Stimulated activated CD4-positive, alpha-beta T cell treated with anti-CD3 and anti-CD28 coated beads, Interleukin-2, amount 100 ng/mL, for 24 hours (primary cell): ENCODE data around the gene SPAG17.

ENCODE experiments used
- DNase-seq, 2 donors: peaks; one replicate each; pipeline ENCODE4 v3.0.0-alpha.2; 2020

Gene SPAG17

GRCh38 chr1:118185084-118185832, at the start of gene SPAG17:
TSS of gene SPAG17 (minus strand) at chr1:118185228. CDS start at chr1:118185157, 71 bp downstream.
- DNase-seq = peak in 1 of 2 donors; percentile 31

GRCh38 chr1:118225471-118225870, 40.4 kb upstream of the SPAG17 start:
- no peak for DNase-seq

- no peak for DNase-seq
These were observed 38.4 kb upstream of the SPAG17 start for GRCh38 chr1:118223426-118223825.

- no peak for DNase-seq
These were observed 34.4 kb upstream of the SPAG17 start for GRCh38 chr1:118219438-118219837.

- no peak for DNase-seq
These were observed 32.3 kb upstream of the SPAG17 start for GRCh38 chr1:118217141-118217838.

GRCh38 chr1:118214866-118215265, 29.8 kb upstream of the SPAG17 start:
- DNase-seq = no peak

GRCh38 chr1:118210723-118211110, 25.7 kb upstream of the SPAG17 start:
- no peak for DNase-seq

GRCh38 chr1:118210051-118210722, 25.2 kb upstream of the SPAG17 start:
- no peak for DNase-seq

GRCh38 chr1:118209648-118210047, 24.6 kb upstream of the SPAG17 start:
- no peak for DNase-seq

GRCh38 chr1:118206966-118207365, 21.9 kb upstream of the SPAG17 start:
- DNase-seq = no peak

GRCh38 chr1:118204648-118205047, 19.6 kb upstream of the SPAG17 start:
- DNase-seq = no peak

GRCh38 chr1:118204105-118204504, 19.1 kb upstream of the SPAG17 start:
- no peak for DNase-seq

- DNase-seq = no peak
These were observed 17.1 kb upstream of the SPAG17 start for GRCh38 chr1:118202076-118202608.

GRCh38 chr1:118201524-118201923, 16.5 kb upstream of the SPAG17 start:
- no peak for DNase-seq

GRCh38 chr1:118200836-118201235, 15.8 kb upstream of the SPAG17 start:
- no peak for DNase-seq

- no peak for DNase-seq
These were observed 5.5 kb upstream of the SPAG17 start for GRCh38 chr1:118190561-118190960.

- DNase-seq = no peak
These were observed 4.5 kb upstream of the SPAG17 start for GRCh38 chr1:118189564-118189963.

- no peak for DNase-seq
These were observed 3.4 kb upstream of the SPAG17 start for GRCh38 chr1:118188411-118188810.

GRCh38 chr1:118186026-118186425, 998 bp upstream of the SPAG17 start:
- DNase-seq = no peak

GRCh38 chr1:118184739-118185083, 317 bp downstream of the SPAG17 start:
- no peak for DNase-seq

GRCh38 chr1:118183586-118183985, 1.4 kb downstream of the SPAG17 start:
- DNase-seq = no peak

- DNase-seq = no peak
These were observed 7.0 kb downstream of the SPAG17 start for GRCh38 chr1:118177998-118178397.

GRCh38 chr1:118169016-118169415, 16.0 kb downstream of the SPAG17 start:
- no peak for DNase-seq

GRCh38 chr1:118160806-118161205, 24.2 kb downstream of the SPAG17 start:
- DNase-seq = no peak
